ENCODE measurements around the gene RTP3.

Gene RTP3

GRCh38 chr3:46478341-46478740 lies 19.4 kb upstream of the RTP3 start:
- no peak overlapping the region for H3K27ac Mint-ChIP-seq

GRCh38 chr3:46479021-46479420 lies 18.8 kb upstream of the RTP3 start:
- DNase-seq (no peak), ATAC-seq (replicated peaks) (no peak)
- Mint-ChIP-seq H3K36me3 (ENCODE audit: insufficient read depth) (no peaks in the 10 kb centered on the region), H3K27me3 (peaks cover 39 to 57% of the 10 kb centered on the region in 2 donors), H3K4me1 (ENCODE audit: low read depth in 2 of 2) (no peaks in the 10 kb centered on the region), H3K4me3 (no peak overlapping the region), H3K27ac (no peak overlapping the region), H3K9me3 (peaks cover 0 to 9% of the 10 kb centered on the region in 2 donors)

More at GRCh38 chr3:46478341-46478740, 19.4 kb upstream of the RTP3 start:
- ATAC-seq (replicated peaks): no peak
- no peaks in the 10 kb centered on the region for H3K4me1 Mint-ChIP-seq (ENCODE audit: low read depth in 2 of 2)
- no peak overlapping the region for H3K4me3 Mint-ChIP-seq
- peaks cover 45 to 60% of the 10 kb centered on the region in 2 donors for H3K27me3 Mint-ChIP-seq
- H3K9me3 Mint-ChIP-seq: peaks cover 0 to 9% of the 10 kb centered on the region in 2 donors
- H3K36me3 Mint-ChIP-seq (ENCODE audit: insufficient read depth): no peaks in the 10 kb centered on the region
- no peak for DNase-seq

- no peak for ATAC-seq (replicated peaks)
- no peak for DNase-seq
- H3K27ac Mint-ChIP-seq: no peak overlapping the region
- no peak overlapping the region for H3K4me3 Mint-ChIP-seq
- no peaks in the 10 kb centered on the region for H3K36me3 Mint-ChIP-seq (ENCODE audit: insufficient read depth)
- peaks cover 0 to 5% of the 10 kb centered on the region in 2 donors for H3K9me3 Mint-ChIP-seq
- H3K4me1 Mint-ChIP-seq (ENCODE audit: low read depth in 2 of 2): no peaks in the 10 kb centered on the region
- peaks cover 34 to 57% of the 10 kb centered on the region in 2 donors for H3K27me3 Mint-ChIP-seq
Observed at GRCh38 chr3:46479696-46480095, 18.1 kb upstream of the RTP3 start.

- no peak for DNase-seq
- H3K27ac Mint-ChIP-seq: no peak overlapping the region
- no peaks in the 10 kb centered on the region for H3K36me3 Mint-ChIP-seq (ENCODE audit: insufficient read depth)
- ATAC-seq (replicated peaks): no peak
- no peaks in the 10 kb centered on the region for H3K4me1 Mint-ChIP-seq (ENCODE audit: low read depth in 2 of 2)
- no peaks in the 10 kb centered on the region for H3K9me3 Mint-ChIP-seq
- H3K27me3 Mint-ChIP-seq: peaks cover 29 to 57% of the 10 kb centered on the region in 2 donors
- no peak overlapping the region for H3K4me3 Mint-ChIP-seq
Observed at GRCh38 chr3:46480491-46481195, 17.1 kb upstream of the RTP3 start.

DNA sequence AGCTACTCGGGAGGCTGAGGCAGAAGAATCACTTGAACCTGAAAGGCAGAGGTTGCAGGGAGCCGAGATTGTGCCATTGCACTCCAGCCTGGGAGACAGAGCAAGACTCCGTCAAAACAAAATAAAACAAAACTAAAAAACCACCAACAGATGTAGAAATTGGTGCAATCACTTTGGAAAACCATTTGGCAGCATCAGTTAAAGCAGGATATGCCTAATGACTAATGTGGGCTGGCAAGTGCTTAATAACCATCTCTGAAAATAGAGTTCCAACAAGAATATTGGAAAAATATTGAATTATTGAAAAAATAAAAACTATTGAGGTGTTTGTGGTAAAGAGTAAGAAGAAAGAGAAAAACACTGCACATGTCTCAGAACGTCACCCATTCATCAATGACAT lies 16.1 kb upstream of the RTP3 start:
- H3K4me1 Mint-ChIP-seq (ENCODE audit: low read depth in 2 of 2): no peaks in the 10 kb centered on the region
- peaks cover 29 to 57% of the 10 kb centered on the region in 2 donors for H3K27me3 Mint-ChIP-seq
- no peak for ATAC-seq (replicated peaks)
- no peak overlapping the region for H3K27ac Mint-ChIP-seq
- no peaks in the 10 kb centered on the region for H3K9me3 Mint-ChIP-seq
- DNase-seq: no peak
- H3K4me3 Mint-ChIP-seq: no peak overlapping the region
- no peaks in the 10 kb centered on the region for H3K36me3 Mint-ChIP-seq (ENCODE audit: insufficient read depth)

- ATAC-seq (replicated peaks) (no peak), DNase-seq (no peak)
- peaks cover 21 to 46% of the 10 kb centered on the region in 2 donors for H3K27me3 Mint-ChIP-seq
- H3K36me3 Mint-ChIP-seq (ENCODE audit: insufficient read depth): no peaks in the 10 kb centered on the region
- no peaks in the 10 kb centered on the region for H3K9me3 Mint-ChIP-seq
- H3K4me1 Mint-ChIP-seq (ENCODE audit: low read depth in 2 of 2): no peaks in the 10 kb centered on the region
- H3K27ac Mint-ChIP-seq: no peak overlapping the region
- no peak overlapping the region for H3K4me3 Mint-ChIP-seq
Observed at GRCh38 chr3:46482632-46483350, 15.0 kb upstream of the RTP3 start.

GRCh38 chr3:46483825-46484224 lies 14.0 kb upstream of the RTP3 start:
- no peak for ATAC-seq (replicated peaks)
- no peaks in the 10 kb centered on the region for H3K36me3 Mint-ChIP-seq (ENCODE audit: insufficient read depth)
- H3K9me3 Mint-ChIP-seq: no peaks in the 10 kb centered on the region
- peaks cover 2 to 4% of the 10 kb centered on the region in 2 donors for H3K4me1 Mint-ChIP-seq (ENCODE audit: low read depth in 2 of 2)
- H3K4me3 Mint-ChIP-seq: no peak overlapping the region
- no peak for DNase-seq
- H3K27me3 Mint-ChIP-seq: peaks cover 13 to 36% of the 10 kb centered on the region in 2 donors
- no peak overlapping the region for H3K27ac Mint-ChIP-seq

- Mint-ChIP-seq H3K36me3 (ENCODE audit: insufficient read depth) (no peaks in the 10 kb centered on the region), H3K27me3 (peaks cover 8 to 30% of the 10 kb centered on the region in 2 donors), H3K4me3 (no peak overlapping the region), H3K27ac (no peak overlapping the region), H3K9me3 (no peaks in the 10 kb centered on the region), H3K4me1 (ENCODE audit: low read depth in 2 of 2) (peaks cover 8 to 9% of the 10 kb centered on the region in 2 donors)
- no peak for DNase-seq
- ATAC-seq (replicated peaks): no peak
Observed at GRCh38 chr3:46484388-46484787, 13.4 kb upstream of the RTP3 start.

- H3K4me1 Mint-ChIP-seq (ENCODE audit: low read depth in 2 of 2): peaks cover 9 to 12% of the 10 kb centered on the region in 2 donors
- no peaks in the 10 kb centered on the region for H3K36me3 Mint-ChIP-seq (ENCODE audit: insufficient read depth)
- DNase-seq: no peak
- H3K27ac Mint-ChIP-seq: no peak overlapping the region
- H3K27me3 Mint-ChIP-seq: peaks cover under 1 to 23% of the 10 kb centered on the region in 2 donors
- no peaks in the 10 kb centered on the region for H3K9me3 Mint-ChIP-seq
- ATAC-seq (replicated peaks): no peak
- H3K4me3 Mint-ChIP-seq: no peak overlapping the region
Observed at GRCh38 chr3:46484911-46485778, 12.6 kb upstream of the RTP3 start.

DNA sequence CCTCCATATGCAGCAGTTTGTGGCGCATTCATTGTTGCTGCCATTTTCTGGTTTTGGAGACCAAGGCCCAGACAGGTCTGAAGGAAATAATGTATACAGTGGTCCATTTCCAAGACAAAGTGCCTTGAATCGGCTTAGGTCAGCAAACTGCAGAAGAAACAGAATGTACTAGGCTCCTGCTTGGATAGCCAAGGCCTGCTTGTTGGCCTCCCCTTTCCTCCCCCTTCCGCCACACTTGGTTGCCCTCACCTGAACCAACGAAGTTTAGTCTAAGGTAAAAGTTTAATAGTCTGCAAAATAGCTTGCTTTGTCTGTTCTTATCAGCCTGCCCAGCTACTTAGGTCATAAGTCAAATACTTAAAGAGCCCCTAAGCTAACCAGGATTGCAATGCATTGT lies 12.0 kb upstream of the RTP3 start:
- DNase-seq (no peak), ATAC-seq (replicated peaks) (no peak)
- Mint-ChIP-seq H3K27me3 (peaks cover 0 to 16% of the 10 kb centered on the region in 2 donors), H3K4me3 (no peak overlapping the region), H3K9me3 (no peaks in the 10 kb centered on the region), H3K4me1 (ENCODE audit: low read depth in 2 of 2) (peaks cover 9 to 12% of the 10 kb centered on the region in 2 donors), H3K27ac (no peak overlapping the region), H3K36me3 (ENCODE audit: insufficient read depth) (no peaks in the 10 kb centered on the region)

- Mint-ChIP-seq H3K4me1 (ENCODE audit: low read depth in 2 of 2) (peaks cover 9 to 12% of the 10 kb centered on the region in 2 donors), H3K36me3 (ENCODE audit: insufficient read depth) (no peaks in the 10 kb centered on the region), H3K4me3 (peak overlapping the region; percentile 71 to 73), H3K27ac (peak overlapping the region; percentile 20 to 81), H3K27me3 (no peaks in the 10 kb centered on the region), H3K9me3 (no peaks in the 10 kb centered on the region)
- ATAC-seq (replicated peaks) (peak; percentile 98), DNase-seq (peak; percentile 91 to 94 (median 94))
Observed at GRCh38 chr3:46488735-46489361, 8.9 kb upstream of the RTP3 start.

- H3K27ac Mint-ChIP-seq: peak overlapping the region in 1 of 2 donors; percentile 81
- H3K9me3 Mint-ChIP-seq: no peaks in the 10 kb centered on the region
- H3K27me3 Mint-ChIP-seq: no peaks in the 10 kb centered on the region
- DNase-seq: no peak
- no peak for ATAC-seq (replicated peaks)
- H3K4me3 Mint-ChIP-seq: peak overlapping the region; percentile 71 to 73
- peaks cover 9 to 12% of the 10 kb centered on the region in 2 donors for H3K4me1 Mint-ChIP-seq (ENCODE audit: low read depth in 2 of 2)
- H3K36me3 Mint-ChIP-seq (ENCODE audit: insufficient read depth): no peaks in the 10 kb centered on the region
Observed at GRCh38 chr3:46489381-46489780, 8.4 kb upstream of the RTP3 start.

DNA sequence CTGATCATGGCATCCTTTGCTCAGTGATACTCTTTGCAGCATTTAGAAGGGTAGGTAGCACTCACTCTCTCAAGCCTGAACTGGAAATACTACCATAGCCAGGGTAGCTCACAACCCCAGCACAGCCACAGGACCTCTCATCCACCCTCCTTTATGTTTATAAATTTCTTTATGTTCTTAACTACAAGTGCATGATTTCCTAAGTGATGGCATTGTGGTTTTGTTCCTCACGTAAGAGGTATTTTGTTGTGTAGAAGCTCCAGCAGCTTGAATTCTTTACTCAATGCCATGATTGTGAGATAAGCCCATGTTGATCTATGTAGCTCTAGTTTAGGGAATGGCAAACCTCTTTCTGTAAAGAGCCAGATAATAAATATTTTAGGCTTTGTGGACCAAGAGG lies 7.9 kb upstream of the RTP3 start:
- no peak for DNase-seq
- Mint-ChIP-seq H3K27ac (no peak overlapping the region), H3K36me3 (ENCODE audit: insufficient read depth) (no peaks in the 10 kb centered on the region)

More for the DNA sequence above, 7.9 kb upstream of the RTP3 start:
- no peak for ATAC-seq (replicated peaks)
- H3K4me1 Mint-ChIP-seq (ENCODE audit: low read depth in 2 of 2): peaks cover 9 to 12% of the 10 kb centered on the region in 2 donors
- H3K4me3 Mint-ChIP-seq: no peak overlapping the region
- no peaks in the 10 kb centered on the region for H3K9me3 Mint-ChIP-seq
- H3K27me3 Mint-ChIP-seq: no peaks in the 10 kb centered on the region
